HepG2 (cell line): ENCODE measurements around the gene CEBPB. TPM values are rescaled to one million over a fixed set of nuclear protein-coding genes. Genes with fewer than 3 reads are reported as not detected.
"Not testable (repeated sequence)": the region's sequence is repeated elsewhere in the genome, so short reads cannot be mapped to it uniquely, and the experiment has no call there.

Experiments used
- ATAC-seq: fragments of 200-7000 bp; cut with Tn5 transposase; 3 replicates; pipeline ENCODE4 v1.9.1; 2020; ENCODE audit warnings: mild to moderate bottlenecking, moderate library complexity
- BruUV-seq: library from RNA; stranded (reverse); fragments of 400-500 nt; replicated peaks from 2 replicates; lab custom pipeline; 2021; lab: Mats Ljungman, UMichigan
- CTCF ChIA-PET: fragments of 300-600 bp; formaldehyde crosslinking; extraction: SDS; loops from one replicate; lab custom pipeline; 2021; ENCODE audit warnings: low total read pairs, inconsistent platforms, low intra/inter-chr PET ratio; lab: Yijun Ruan, JAX
- POLR2A ChIA-PET: fragments of 350-600 bp; sonication (Branson Sonifier 250); formaldehyde crosslinking; loops from one replicate; lab custom pipeline; 2020; ENCODE audit warnings: antibody characterized with exemption, inconsistent platforms; lab: Yijun Ruan, JAX
- DNase-seq: peaks from one replicate; pipeline ENCODE4 v3.0.0-alpha.2; 2015; ENCODE audit warnings: low spot score
- FAIRE-seq: peaks from 3 replicates; lab custom pipeline; 2011; peaks lifted over from hg19 to GRCh38; lab: Jason Lieb, UNC
- H2AFZ ChIP-seq: one replicate; pipeline ENCODE4 v1.6.1; 2011; ENCODE audit warnings: low read length, inconsistent platforms
- H3K27ac ChIP-seq: fragments of 300-600 bp; 3 replicates; pipeline ENCODE4 v1.8.0; 2011; ENCODE audit warnings: mixed run types, mild to moderate bottlenecking, mixed read lengths, low read length, inconsistent platforms; ENCODE audit not compliant: insufficient read depth; ENCODE audit errors: extremely low read length
- H3K27me3 ChIP-seq, 2 experiments: fragments of 200-600 bp in 1 of 2; 2 replicates in 1 of 2; 3 replicates in 1 of 2; pipeline versions ENCODE4 v1.6.0 to v1.8.0; 2011; ENCODE audit warnings: low read length in 2 of 2, mild to moderate bottlenecking in 2 of 2, moderate library complexity in 2 of 2, inconsistent platforms in 1 of 2; ENCODE audit not compliant: insufficient read depth in 2 of 2, control insufficient read depth in 1 of 2
- H3K36me3 ChIP-seq, 2 experiments: fragments of 200-600 bp in 1 of 2; replicated peaks in 1 of 2; 2 replicates in 1 of 2; 3 replicates in 1 of 2; pipeline versions ENCODE4 v1.5.1 to v1.8.0; 2011; ENCODE audit warnings: low read length in 2 of 2, inconsistent platforms in 1 of 2; ENCODE audit not compliant: insufficient read depth in 2 of 2, control insufficient read depth in 1 of 2
- H3K4me1 ChIP-seq: 2 replicates; pipeline ENCODE4 v1.5.1; 2012; ENCODE audit warnings: low read length, inconsistent platforms; ENCODE audit not compliant: insufficient read depth
- H3K4me2 ChIP-seq: 2 replicates; pipeline ENCODE4 v1.6.0; 2011; ENCODE audit warnings: low read depth, low read length, inconsistent platforms
- H3K4me3 ChIP-seq, 3 experiments: fragments of 200-600 bp in 1 of 3; sonication (generic), shearing (Covaris generic) in 1 of 3; replicated peaks in 1 of 3; 2 replicates each; pipeline ENCODE4 v1.5.1; 2011 to 2016; ENCODE audit warnings: low read length in 3 of 3, inconsistent platforms in 2 of 3, low read depth in 2 of 3, mild to moderate bottlenecking in 2 of 3, control low read depth in 1 of 3, mixed read lengths in 1 of 3; ENCODE audit not compliant: insufficient read depth in 1 of 3
- H3K79me2 ChIP-seq: one replicate; pipeline ENCODE4 v1.6.1; 2011; ENCODE audit warnings: low read length, inconsistent platforms; ENCODE audit not compliant: insufficient read depth
- H3K9ac ChIP-seq: 2 replicates; pipeline ENCODE4 v1.6.0; 2011; ENCODE audit warnings: mild to moderate bottlenecking, low read depth, low read length, inconsistent platforms; ENCODE audit not compliant: insufficient read depth
- H3K9me3 ChIP-seq: 2 replicates; pipeline ENCODE4 v1.5.1; 2012; ENCODE audit warnings: mild to moderate bottlenecking, low read length
- H4K20me1 ChIP-seq: 2 replicates; pipeline ENCODE4 v1.6.0; 2011; ENCODE audit warnings: inconsistent platforms, mild to moderate bottlenecking, low read length, moderate library complexity; ENCODE audit not compliant: insufficient read depth
- AKAP8 ChIP-seq: sonication (generic); formaldehyde crosslinking; IDR thresholded peaks from 2 replicates; pipeline ENCODE4 v1.5.1; 2020; ENCODE audit warnings: mild to moderate bottlenecking, missing genetic modification reagents
- JARID2 ChIP-seq: sonication (generic); formaldehyde crosslinking; IDR thresholded peaks from 2 replicates; pipeline ENCODE4 v1.8.1; 2023; ENCODE audit warnings: missing genetic modification reagents, inconsistent platforms; ENCODE audit not compliant: insufficient replicate concordance
- MTA1 ChIP-seq: sonication (generic); formaldehyde crosslinking; IDR thresholded peaks from 2 replicates; pipeline ENCODE4 v1.4.0; 2020; ENCODE audit warnings: missing genetic modification reagents, mild to moderate bottlenecking, borderline replicate concordance
- SATB2 ChIP-seq: sonication (generic); formaldehyde crosslinking; IDR thresholded peaks from 2 replicates; pipeline ENCODE4 v1.5.0; 2020; ENCODE audit warnings: missing genetic modification reagents
- ZBTB46 ChIP-seq: sonication (generic); formaldehyde crosslinking; IDR thresholded peaks from 2 replicates; pipeline ENCODE4 v1.4.0; 2020; ENCODE audit warnings: mild to moderate bottlenecking, missing genetic modification reagents, borderline replicate concordance
- ZNF460 ChIP-seq: sonication (generic); formaldehyde crosslinking; IDR thresholded peaks from 2 replicates; pipeline ENCODE4 v1.5.1; 2020; ENCODE audit warnings: missing genetic modification reagents, mild to moderate bottlenecking, borderline replicate concordance
- WGBS: methylation state at CpG from one replicate; pipeline ENCODE4 v1.1.6; 2017; ENCODE audit warnings: low lambda C conversion rate; 5-methylcytosine and 5-hydroxymethylcytosine counted together
- in situ Hi-C: cut with HindIII; loops from 2 replicates; pipeline ENCODE4 v1.10.0; 2017; ENCODE audit warnings: low pct_unique_long_range_greater_than_20kb; ENCODE audit not compliant: extremely low pct_ligation_motif_present
- intact Hi-C: fragments of 100-400 bp; cut with micrococcal nuclease; formaldehyde crosslinking; loops from one replicate; pipeline ENCODE4 v1.10.0; 2022; ENCODE audit not compliant: unreplicated experiment
- polyA plus RNA-seq, 8 experiments: library from polyadenylated mRNA; depleted of rRNA in 3 of 8; stranded (reverse) in 7 of 8; unstranded in 1 of 8; fragments of >200 nt; fragmentation: Illumina TruSeq in 4 of 8; extraction: Trizol in 4 of 8; gene quantifications; 2 replicates each; pipeline versions ENCODE4 v1.2.1 to v1.2.3, GENCODE V29; 2011 to 2016; ENCODE audit warnings: low read depth in 4 of 8, missing spikeins in 1 of 8, mixed read lengths in 1 of 8; ENCODE audit not compliant: insufficient read depth in 1 of 8
- total RNA-seq, 5 experiments: library from RNA; depleted of rRNA; stranded (reverse); fragments of >200 nt; fragmentation: Illumina TruSeq; extraction: Trizol; gene quantifications; 2 replicates each; pipeline ENCODE4 v1.2.3, GENCODE V29; 2016; ENCODE audit warnings: low read depth in 1 of 5

The CEBPB gene
- total and polyA plus RNA-seq, 2 of the 13 experiments (the other 11 are each of a cell fraction or from before 2014, with no cell fraction given), result 18.5 to 28.2 TPM

- H4K20me1 ChIP-seq, H3K36me3 ChIP-seq, H3K4me2 ChIP-seq, in situ Hi-C loops, CTCF ChIA-PET, ATAC-seq, H3K9me3 ChIP-seq, H3K9ac ChIP-seq, DNase-seq, H3K79me2 ChIP-seq, FAIRE-seq, H3K4me1 ChIP-seq, H3K27ac ChIP-seq, BruUV-seq, H3K4me3 ChIP-seq, H2AFZ ChIP-seq, intact Hi-C loops: not testable (repeated sequence)
- WGBS, result 32% methylated on average over 7 of the region's 7 CpGs
- POLR2A ChIA-PET, result interaction anchor here (1.8 kb wide), 1 partner anchor 11 kb away, joined by 5 read pairs; the partner anchor contains the start of gene CEBPB
- peak; percentile 33; the same call in 1 of the 2 replicates for TF ChIP-seq ZNF460 (CRISPR knock-in tag)
- peaks cover 3 to 16% of the 10 kb centered on the region in 2 experiments; a peak in 4 of 5 replicates for H3K27me3 ChIP-seq
Observed at GRCh38 chr20:50201710-50202109, 11.1 kb downstream of the CEBPB start.

GRCh38 chr20:50202677-50203076, 12.0 kb downstream of the CEBPB start:
- no peak overlapping the region for H3K9ac ChIP-seq
- no peaks in the 10 kb centered on the region for H3K79me2 ChIP-seq
- in situ Hi-C loops (no loop called here), intact Hi-C loops (no loop called here)
- peaks cover under 1% of the 10 kb centered on the region; the same call in 1 of the 2 replicates for H3K4me1 ChIP-seq
- 68% methylated on average over 5 of the region's 5 CpGs for WGBS
- DNase-seq (no peak), ATAC-seq (no peak), FAIRE-seq (no peak)
- H3K4me2 ChIP-seq, result no peak overlapping the region
- BruUV-seq, result no TSS peak
- peaks cover 4 to 18% of the 10 kb centered on the region in 2 experiments; a peak in 4 of 5 replicates for H3K27me3 ChIP-seq
- H2AFZ ChIP-seq, result no peak overlapping the region
- no peaks in the 10 kb centered on the region for H3K36me3 ChIP-seq
- H4K20me1 ChIP-seq, result no peaks in the 10 kb centered on the region
- no peak overlapping the region for H3K4me3 ChIP-seq
- no peak for TF ChIP-seq SATB2 (CRISPR knock-in tag)
- TF ChIP-seq JARID2 (CRISPR knock-in tag), result no peak
- no peak for TF ChIP-seq ZBTB46 (CRISPR knock-in tag)
- TF ChIP-seq AKAP8 (CRISPR knock-in tag), result no peak
- TF ChIP-seq MTA1, result no peak
- ChIA-PET CTCF (no interaction called here), POLR2A (interaction anchor here (1.8 kb wide), 1 partner anchor 12 kb away, joined by 5 read pairs; the partner anchor contains the start of gene CEBPB)
- H3K9me3 ChIP-seq, result no peaks in the 10 kb centered on the region
- no peak overlapping the region for H3K27ac ChIP-seq
